Hematopoietic multipotent progenitor cell treated with erythropoietin and hydrocortisone succinate and interleukin-3 and kit ligand, for 6 days (in vitro differentiated cells): ENCODE measurements around the gene PCDHGB4.
"Not testable (repeated sequence)": the region's sequence is repeated elsewhere in the genome, so short reads cannot be mapped to it uniquely, and the experiment has no call there.

Experiments
- DNase-seq: peaks from one replicate; pipeline ENCODE4 v3.0.0-alpha.2; 2015

The PCDHGB4 gene

GRCh38 chr5:141432726-141433125 is 45.2 kb downstream of the PCDHGB4 start:
- not testable (repeated sequence) for DNase-seq

DNA sequence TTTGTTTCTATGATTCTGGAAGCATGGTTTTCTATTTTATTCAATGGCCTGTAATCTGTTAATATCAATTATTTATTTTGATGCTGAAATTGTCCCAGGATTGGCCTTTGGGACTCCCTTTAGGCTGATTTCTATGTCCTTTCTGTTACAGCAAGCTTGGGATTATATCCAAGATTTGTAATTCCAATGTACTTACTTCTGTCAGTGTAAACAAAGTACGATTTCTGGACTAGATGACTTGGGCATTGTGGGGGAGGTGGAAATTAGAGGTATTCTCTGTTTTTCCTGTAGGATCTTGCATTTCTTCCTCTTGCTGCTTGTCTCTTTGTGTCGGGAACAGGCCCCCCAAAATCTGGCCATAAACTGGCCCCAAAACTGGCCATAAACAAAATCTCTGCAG is 46.5 kb downstream of the PCDHGB4 start:
- no peak for DNase-seq

DNA sequence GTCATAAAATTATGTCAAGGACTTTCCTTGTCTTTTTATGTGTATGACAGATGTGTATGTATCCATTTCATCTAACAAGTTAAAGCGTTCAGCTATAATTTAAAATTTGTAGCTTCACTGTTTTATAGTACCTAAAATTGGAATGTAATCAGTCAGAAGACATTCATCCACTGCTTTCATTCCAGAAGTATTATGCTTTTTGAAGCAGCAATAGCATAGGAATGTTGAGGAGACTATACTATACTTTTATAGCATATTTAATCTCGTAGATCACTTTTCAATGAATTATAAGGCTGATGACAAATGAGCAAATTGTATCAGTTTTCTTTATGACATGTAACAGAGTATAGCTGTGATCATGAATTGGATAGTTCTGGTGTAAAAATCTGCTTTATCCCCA is 49.7 kb downstream of the PCDHGB4 start:
- no peak for DNase-seq

- no peak for DNase-seq
These were observed 52.1 kb downstream of the PCDHGB4 start for GRCh38 chr5:141439411-141440141.
